Prostate gland (tissue), 2 donors: ENCODE measurements around the gene PPP1R12B.
"Not testable (repeated sequence)": the region's sequence is repeated elsewhere in the genome, so short reads cannot be mapped to it uniquely, and the experiment has no call there.

Experiments
- CTCF ChIP-seq, 4 experiments: fragments of 200-600 bp in 2 of 4; fragments of 450-650 bp in 2 of 4; sonication (generic) in 2 of 4; IDR thresholded peaks; 1 replicate in 3 of 4; 2 replicates in 1 of 4; pipeline ENCODE4 v1.5.1; 2016 to 2019; ENCODE audit warnings: antibody characterized with exemption in 4 of 4, mild to moderate bottlenecking in 2 of 4, moderate library complexity in 2 of 4
- POLR2A ChIP-seq: fragments of 450-650 bp; IDR thresholded peaks from one replicate; pipeline ENCODE4 v1.6.1; 2016; ENCODE audit warnings: antibody characterized with exemption, mild to moderate bottlenecking

DNA sequence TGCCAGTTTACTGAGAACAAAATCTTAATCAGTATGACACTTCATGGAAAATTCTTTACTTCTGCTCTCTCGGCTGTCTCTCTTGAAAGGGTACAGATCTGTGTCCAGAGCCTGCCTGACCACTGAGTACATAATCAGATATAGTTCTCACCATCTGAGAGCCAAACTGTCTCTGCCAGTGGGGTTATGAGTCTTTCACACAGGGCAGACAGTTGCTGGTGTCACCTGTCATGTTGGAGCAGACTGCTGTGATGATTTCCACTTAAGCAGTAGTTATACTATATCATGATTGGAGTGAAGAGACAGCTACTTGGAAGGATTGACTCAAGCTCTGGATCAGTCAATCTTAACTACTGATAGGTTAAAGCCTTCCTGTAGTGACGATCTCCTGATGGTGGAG is 58.9 kb downstream of the PPP1R12B start:
- not testable (repeated sequence) for TF ChIP-seq POLR2A; CTCF (IDR thresholded peaks at IDR 0.05)
